H1 (cell line): ENCODE data around the gene PEX16. TPM values are rescaled to one million over a fixed set of nuclear protein-coding genes. Genes with fewer than 3 reads are reported as not detected.
A peak's percentile ranks its signal among the peaks of the same experiment; 100 is the strongest.

Source experiments
- CHD7 ChIP-seq: fragments of 300-600 bp; sonication (generic); IDR thresholded peaks from 2 replicates; pipeline ENCODE4 v1.7.1; 2012; ENCODE audit warnings: low read length, moderate library complexity, mild to moderate bottlenecking, inconsistent platforms; ENCODE audit not compliant: insufficient replicate concordance
- KDM4A ChIP-seq: IDR thresholded peaks from one replicate; pipeline ENCODE4 v1.7.1; 2012; ENCODE audit warnings: low read depth, mild to moderate bottlenecking, moderate library complexity, low read length, inconsistent platforms; ENCODE audit not compliant: severe bottlenecking
- PHF8 ChIP-seq: fragments of 200-600 bp; sonication (generic); conservative IDR thresholded peaks from 2 replicates; pipeline ENCODE4 v1.7.1; 2012; ENCODE audit warnings: low read depth, mild to moderate bottlenecking, inconsistent platforms, low read length, moderate library complexity
- polyA plus RNA-seq, 7 experiments: library from polyadenylated mRNA; depleted of rRNA in 3 of 7; stranded (reverse) in 5 of 7; unstranded in 2 of 7; fragments of >200 nt in 5 of 7; fragments of 200-250 nt in 2 of 7; gene quantifications; 1 replicate in 5 of 7; 2 replicates in 1 of 7; 4 replicates in 1 of 7; pipeline versions ENCODE4 v1.2.1 to v1.2.3, GENCODE V29; 2011 to 2013; ENCODE audit warnings: missing spikeins in 2 of 7, mixed read lengths in 2 of 7
- total RNA-seq: library from RNA; stranded (reverse); fragmentation: NEBNext Ultra II Directional; extraction: Animal tissue kit (Norgen Biotek cat#: 25700); gene quantifications from 2 replicates; pipeline ENCODE4 v1.2.1, GENCODE V29; 2021
- TF ChIP-seq, protein P1 (sequence below): IDR thresholded peaks from 2 replicates; pipeline ENCODE4 v1.6.1; 2012; ENCODE audit warnings: inconsistent platforms

Gene PEX16
- total and polyA plus RNA-seq, 2 of the 8 experiments (the other 6 are each of a cell fraction or from before 2014, with no cell fraction given), result 29.2 to 36.0 TPM

DNA sequence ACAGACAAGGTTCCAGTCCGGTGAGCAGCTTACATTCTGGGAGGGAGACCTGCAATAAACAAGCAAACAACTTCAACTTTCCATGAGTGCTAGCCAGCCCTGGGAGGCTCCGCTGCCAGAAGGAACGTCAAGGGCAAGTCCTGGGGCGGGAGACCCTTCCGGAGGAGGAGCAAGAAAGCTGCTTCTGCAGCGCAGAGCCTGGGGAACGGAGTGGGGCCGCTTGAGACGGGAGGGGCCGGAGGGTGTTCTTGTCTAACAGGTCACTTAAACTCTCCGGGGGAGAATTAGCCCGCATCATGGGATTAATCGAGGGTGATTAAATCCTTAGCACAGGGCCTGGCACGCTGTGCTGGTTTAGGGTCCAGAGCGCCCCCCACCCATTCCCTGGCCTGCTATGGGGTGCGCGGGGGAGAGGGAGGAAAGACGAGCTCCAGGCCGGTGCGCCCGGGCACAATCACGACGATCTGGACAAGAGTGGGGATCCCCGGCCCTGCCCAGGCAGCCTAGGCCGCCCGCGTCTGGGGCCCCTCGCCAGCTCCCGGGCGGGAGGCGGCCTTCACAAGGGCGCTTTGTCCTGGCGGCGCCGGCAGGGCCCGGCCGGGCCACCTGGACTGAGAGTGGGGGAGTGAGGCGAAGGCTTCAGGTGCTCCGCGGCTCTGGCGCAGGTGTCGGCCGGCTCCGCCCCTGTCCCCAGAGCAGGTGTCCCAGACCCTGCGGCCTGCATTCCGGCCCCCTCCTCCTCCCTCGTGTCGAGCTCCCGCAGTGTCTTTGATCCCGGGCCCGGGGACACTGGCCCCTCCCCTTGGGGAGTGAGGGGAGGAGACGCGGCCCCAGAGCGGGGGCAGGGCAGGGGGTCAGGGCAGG, 4.1 kb upstream of the PEX16 start (continued):
- no peak for TF ChIP-seq CHD7
- peak; percentile 20 for TF ChIP-seq KDM4A
- TF ChIP-seq, protein P1, sequence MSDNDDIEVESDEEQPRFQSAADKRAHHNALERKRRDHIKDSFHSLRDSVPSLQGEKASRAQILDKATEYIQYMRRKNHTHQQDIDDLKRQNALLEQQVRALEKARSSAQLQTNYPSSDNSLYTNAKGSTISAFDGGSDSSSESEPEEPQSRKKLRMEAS, result peak; percentile 88
- peak; percentile 62; the same call in 1 of the 2 replicates for TF ChIP-seq PHF8
